HG02588 (cell line): ENCODE measurements around the gene ERC2.

Experiments
- ATAC-seq: cut with Tn5 transposase; IDR thresholded peaks from one replicate; pipeline ENCODE4 v1.9.1; 2021; ENCODE audit warnings: mild to moderate bottlenecking, moderate library complexity; ENCODE audit not compliant: unreplicated experiment

ERC2 gene

GRCh38 chr3:55636300-55637195, 831.7 kb downstream of the ERC2 start:
- no peak for ATAC-seq

- no peak for ATAC-seq
Observed at GRCh38 chr3:55634345-55634744, 833.9 kb downstream of the ERC2 start.

DNA sequence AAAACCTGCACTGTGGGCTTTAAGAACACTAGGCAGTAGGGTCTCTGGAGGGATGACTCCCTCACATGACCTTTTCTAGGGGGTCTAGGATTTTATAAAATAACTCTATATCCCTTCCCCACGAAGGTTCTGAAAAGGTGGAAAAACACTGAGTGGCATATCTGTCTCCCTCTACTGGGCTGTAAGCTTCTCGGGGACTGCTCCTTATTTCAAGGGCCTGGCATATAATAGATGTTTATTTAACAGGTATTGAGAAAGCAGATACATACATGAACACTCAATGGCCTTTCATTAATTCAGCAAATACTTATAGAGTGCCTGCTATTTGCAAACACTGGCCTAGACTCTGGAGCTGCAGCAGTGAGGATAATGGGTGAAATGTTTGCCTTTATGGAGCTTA, 834.9 kb downstream of the ERC2 start:
- ATAC-seq = no peak

DNA sequence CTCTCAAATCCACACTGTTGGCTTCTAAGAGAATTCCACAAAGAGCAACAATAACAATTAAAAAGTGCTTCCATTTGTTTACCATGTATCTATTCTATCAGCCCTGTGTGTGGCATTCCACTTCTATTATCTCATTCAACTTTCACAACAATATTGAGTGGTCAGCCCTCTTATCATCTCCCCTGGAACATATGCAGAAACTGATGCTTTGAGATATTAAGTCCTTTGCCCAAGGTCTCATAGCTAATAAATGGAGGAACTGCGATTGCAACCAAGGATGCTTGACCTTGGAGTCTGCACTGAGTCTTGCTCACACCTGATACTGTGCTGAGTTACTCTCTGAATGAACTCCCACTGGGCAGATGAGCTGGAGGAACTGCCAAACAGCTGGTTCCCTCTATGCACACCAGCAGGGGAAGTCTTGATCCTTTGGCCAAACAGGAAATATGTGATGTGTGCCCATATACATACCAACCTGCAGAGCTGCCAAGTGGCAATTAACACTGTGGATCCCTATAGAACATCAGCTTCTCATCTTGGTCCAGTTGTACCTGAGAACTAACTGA, 836.4 kb downstream of the ERC2 start:
- no peak for ATAC-seq

GRCh38 chr3:55630921-55631299, 837.4 kb downstream of the ERC2 start:
- ATAC-seq = no peak

DNA sequence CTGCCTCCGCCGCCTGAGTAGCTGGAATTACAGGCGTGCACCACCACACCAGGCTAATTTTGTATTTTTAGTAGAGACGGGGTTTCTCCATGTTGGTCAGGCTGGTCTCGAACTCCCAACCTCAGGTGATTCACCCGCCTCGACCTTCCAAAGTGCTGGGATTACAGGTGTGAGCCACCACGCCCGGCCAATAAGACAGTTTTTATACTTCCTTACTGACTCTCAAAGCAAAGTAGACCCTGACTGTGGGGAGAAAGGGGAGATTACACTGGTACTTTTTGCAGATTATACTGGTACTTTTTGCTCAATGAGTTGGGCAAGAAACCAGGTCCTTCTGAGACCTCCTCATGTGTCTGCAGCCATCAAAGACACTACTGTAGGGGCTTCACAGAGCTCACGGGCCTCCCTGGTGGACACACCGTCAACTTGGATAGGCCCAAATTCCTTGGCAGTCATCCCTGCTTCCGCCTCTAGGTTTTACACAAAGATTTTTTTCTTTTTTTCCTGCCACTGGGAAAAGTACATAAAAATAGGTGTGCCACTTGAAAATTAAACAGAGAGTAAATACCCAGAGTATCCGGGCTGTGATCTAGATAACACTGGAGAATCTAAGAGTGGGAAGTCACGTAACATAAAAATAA, 837.9 kb downstream of the ERC2 start:
- no peak for ATAC-seq

GRCh38 chr3:55629432-55629831, 838.8 kb downstream of the ERC2 start:
- ATAC-seq = no peak

GRCh38 chr3:55626279-55626665, 842.0 kb downstream of the ERC2 start:
- ATAC-seq = no peak

- ATAC-seq = no peak
Observed at GRCh38 chr3:55624238-55624637, 844.0 kb downstream of the ERC2 start.

DNA sequence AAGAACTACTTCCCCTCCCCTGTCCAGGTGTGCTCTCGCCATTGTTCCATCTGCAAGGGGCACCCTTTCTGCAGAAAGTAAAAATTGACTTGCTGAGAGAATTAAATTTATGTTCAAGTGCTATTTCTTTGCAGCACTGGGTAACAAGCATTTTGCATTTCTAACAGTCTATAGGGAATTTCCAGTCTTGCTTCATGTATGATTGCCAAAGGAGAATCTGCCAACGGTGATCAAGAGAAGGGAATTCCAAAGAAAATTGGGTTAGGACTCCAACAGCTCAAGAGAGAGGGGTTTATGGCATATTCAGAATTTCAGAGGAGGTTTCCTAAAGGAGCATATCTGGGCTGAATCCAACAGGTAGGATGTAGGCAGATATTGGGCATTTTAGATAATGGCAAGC, 844.5 kb downstream of the ERC2 start:
- ATAC-seq = no peak

GRCh38 chr3:55622733-55623132, 845.5 kb downstream of the ERC2 start:
- ATAC-seq = no peak

GRCh38 chr3:55622116-55622515, 846.2 kb downstream of the ERC2 start:
- no peak for ATAC-seq

DNA sequence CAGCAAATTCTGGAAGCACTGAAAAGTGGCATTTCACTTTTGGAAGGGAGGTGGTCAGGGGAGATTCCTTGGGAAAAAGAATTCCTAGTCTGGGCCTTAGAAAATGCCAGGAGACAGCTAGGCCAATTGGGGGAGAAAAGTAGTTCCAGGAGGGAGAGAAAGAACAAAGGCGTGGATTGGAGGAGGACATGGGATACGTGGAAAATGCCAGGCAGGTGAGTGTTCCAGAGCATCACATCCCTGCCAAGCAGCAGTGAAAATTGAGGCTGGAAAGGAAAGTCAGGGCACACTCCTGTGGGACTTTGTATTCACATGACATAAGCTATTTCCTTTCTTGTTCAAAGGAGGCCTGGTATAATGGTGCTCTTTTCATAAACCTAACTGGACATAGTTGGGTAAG, 846.6 kb downstream of the ERC2 start:
- ATAC-seq = no peak

DNA sequence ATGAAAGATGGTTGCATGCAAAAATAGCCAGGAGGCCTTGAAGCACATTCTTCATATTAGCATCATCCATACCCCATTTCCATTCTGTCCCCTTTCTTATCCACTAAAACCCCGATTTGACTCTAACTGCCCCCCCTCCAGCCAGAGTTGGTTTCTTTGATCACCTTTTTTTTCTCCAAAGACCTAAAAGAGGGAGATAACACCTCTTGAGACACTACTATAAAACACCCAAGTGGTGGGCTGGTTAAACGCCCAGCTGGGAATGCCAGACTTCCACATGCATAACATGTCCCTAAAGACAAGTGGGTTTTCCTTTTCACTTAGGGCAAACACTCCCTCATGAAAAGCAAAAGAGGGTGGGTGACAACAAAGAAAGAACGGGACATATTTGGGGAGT, 847.2 kb downstream of the ERC2 start:
- ATAC-seq = no peak

- peak; percentile 41 for ATAC-seq
Observed at GRCh38 chr3:55620351-55621025, 847.8 kb downstream of the ERC2 start.

GRCh38 chr3:55619046-55619808, 849.0 kb downstream of the ERC2 start:
- no peak for ATAC-seq

DNA sequence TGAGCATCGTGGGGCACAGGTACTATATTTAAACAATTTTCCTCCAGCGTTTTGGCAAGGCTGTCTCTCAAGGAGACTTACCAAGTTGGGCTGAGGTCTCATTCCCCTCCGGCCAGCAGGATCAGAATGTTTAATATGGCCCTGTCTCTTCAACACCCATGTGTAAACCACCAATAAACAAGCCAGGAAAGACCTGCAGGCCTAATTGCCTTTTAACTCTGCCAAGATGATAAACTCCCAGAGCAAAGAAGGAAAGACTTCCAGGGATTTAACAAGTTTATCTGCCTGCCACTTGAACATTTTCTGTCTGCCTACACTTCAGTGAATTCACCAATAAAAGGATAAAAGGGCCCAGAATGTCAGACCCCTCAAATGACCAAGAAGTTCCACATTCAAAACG, 850.9 kb downstream of the ERC2 start:
- ATAC-seq = no peak

- ATAC-seq = no peak
Observed at GRCh38 chr3:55616803-55617202, 851.5 kb downstream of the ERC2 start.

DNA sequence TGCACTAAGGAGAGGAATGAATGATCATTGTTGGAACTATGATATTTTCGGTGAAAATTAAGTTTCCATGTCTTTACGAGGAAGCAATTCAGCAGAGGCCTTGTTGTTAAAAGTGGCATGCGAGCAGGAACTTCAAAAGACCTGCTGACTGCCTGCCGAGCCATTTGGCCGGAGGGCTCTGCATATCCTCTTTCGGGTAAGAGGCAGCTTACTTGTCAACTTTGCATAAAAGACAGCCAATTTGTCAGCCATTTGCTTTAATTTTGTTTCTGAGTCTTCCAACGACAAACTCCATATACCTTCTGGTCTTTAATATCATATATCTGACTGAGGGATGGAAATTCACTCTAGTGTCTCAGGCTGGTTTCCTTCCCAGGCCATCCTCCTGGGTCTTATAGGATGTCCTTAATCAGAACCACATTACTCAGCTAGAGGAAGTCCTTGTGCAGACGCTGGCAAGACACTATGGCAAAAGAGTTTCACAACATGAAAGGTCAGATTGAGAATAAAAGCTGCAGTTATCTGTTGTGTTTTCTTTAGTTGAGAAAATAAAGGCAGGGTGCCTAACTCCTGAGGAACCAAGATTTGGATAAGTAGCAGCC, 852.5 kb downstream of the ERC2 start:
- ATAC-seq = no peak

DNA sequence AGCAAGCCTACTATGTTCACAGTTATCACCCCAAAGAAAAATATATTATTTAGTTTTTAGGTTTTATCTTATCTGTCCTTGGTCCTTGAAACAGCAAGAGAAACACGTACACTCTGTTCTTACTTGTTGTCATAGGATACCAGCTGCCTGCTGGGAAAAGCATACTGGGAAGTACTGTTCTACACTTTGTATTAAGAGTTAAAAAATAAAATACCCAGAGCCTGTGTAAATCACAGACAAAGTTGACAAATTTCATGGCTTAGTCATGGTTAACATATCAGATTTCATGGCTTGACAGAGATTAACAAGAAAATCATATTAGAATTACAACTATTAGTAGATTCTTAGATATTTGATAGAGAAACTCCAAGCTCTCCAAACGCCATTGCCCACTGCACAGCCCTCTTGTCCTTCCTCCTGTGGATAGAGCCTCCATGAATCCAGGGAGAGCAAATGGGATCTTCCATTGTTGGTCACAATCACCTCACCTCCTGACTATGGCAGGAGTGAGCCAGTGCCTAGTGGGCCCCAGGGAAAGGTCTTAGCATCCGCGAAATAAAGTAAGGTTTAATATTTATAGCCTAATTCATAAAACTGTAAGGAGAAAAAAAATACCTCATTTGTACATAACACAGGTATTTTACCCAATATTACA, 853.1 kb downstream of the ERC2 start:
- ATAC-seq = no peak
